Measurements from ENCODE around the gene LAMTOR4.

Gene LAMTOR4

GRCh38 chr7:100148559-100149328 is at the start of gene LAMTOR4:
Gene LAMTOR4 (plus strand): TSS chr7:100148918. CDS start chr7:100148973, 55 bp downstream.
- DNase-seq (ENCODE audit: low read depth in 2 of 2) = peak; percentile 95 to 97

GRCh38 chr7:100099452-100099851 is 49.3 kb upstream of the LAMTOR4 start:
- DNase-seq (ENCODE audit: low read depth in 2 of 2) = no peak

- DNase-seq (ENCODE audit: low read depth in 2 of 2) = peak; percentile 73 to 86
Observed at GRCh38 chr7:100100420-100101015, 48.2 kb upstream of the LAMTOR4 start.

GRCh38 chr7:100101016-100101862 is 47.5 kb upstream of the LAMTOR4 start, which contains the start of the genes AP4M1 and MCM7:
Gene AP4M1 (plus strand): TSS chr7:100101643. CDS start chr7:100101715, 72 bp downstream.
Gene MCM7 (minus strand): TSS chr7:100101397. CDS start chr7:100101294, 103 bp downstream.
- peak; percentile 96 to 98 for DNase-seq (ENCODE audit: low read depth in 2 of 2)

- DNase-seq (ENCODE audit: low read depth in 2 of 2) = no peak
Observed at GRCh38 chr7:100102950-100103840, 45.5 kb upstream of the LAMTOR4 start.

- DNase-seq (ENCODE audit: low read depth in 2 of 2) = no peak
Observed at GRCh38 chr7:100105534-100105933, 43.2 kb upstream of the LAMTOR4 start.

- DNase-seq (ENCODE audit: low read depth in 2 of 2) = no peak
Observed at GRCh38 chr7:100106633-100107032, 42.1 kb upstream of the LAMTOR4 start.

GRCh38 chr7:100107125-100107737 is 41.5 kb upstream of the LAMTOR4 start:
- DNase-seq (ENCODE audit: low read depth in 2 of 2) = no peak

- DNase-seq (ENCODE audit: low read depth in 2 of 2) = no peak
Observed at GRCh38 chr7:100107890-100108289, 40.8 kb upstream of the LAMTOR4 start.

GRCh38 chr7:100109521-100110163 is 39.1 kb upstream of the LAMTOR4 start:
- DNase-seq (ENCODE audit: low read depth in 2 of 2) = no peak

GRCh38 chr7:100111156-100111555 is 37.6 kb upstream of the LAMTOR4 start:
- no peak for DNase-seq (ENCODE audit: low read depth in 2 of 2)

GRCh38 chr7:100111914-100112313 is 36.8 kb upstream of the LAMTOR4 start:
- DNase-seq (ENCODE audit: low read depth in 2 of 2) = no peak

- DNase-seq (ENCODE audit: low read depth in 2 of 2) = no peak
Observed at GRCh38 chr7:100115026-100115425, 33.7 kb upstream of the LAMTOR4 start.

GRCh38 chr7:100118388-100119071 is 30.2 kb upstream of the LAMTOR4 start:
- no peak for DNase-seq (ENCODE audit: low read depth in 2 of 2)

- peak; percentile 88 to 91 for DNase-seq (ENCODE audit: low read depth in 2 of 2)
Observed at GRCh38 chr7:100119072-100119969, 29.4 kb upstream of the LAMTOR4 start, which contains the start of the genes CNPY4 and TAF6. Gene CNPY4 (plus strand): TSS chr7:100119634. CDS start chr7:100119745, 111 bp downstream. Gene TAF6 (minus strand): TSS chr7:100119358. CDS start chr7:100114209, 5,149 bp downstream.

- DNase-seq (ENCODE audit: low read depth in 2 of 2) = peak in 1 of 2 donors; percentile 50
Observed at GRCh38 chr7:100119970-100120732, 28.6 kb upstream of the LAMTOR4 start.

- no peak for DNase-seq (ENCODE audit: low read depth in 2 of 2)
Observed at GRCh38 chr7:100120733-100121036, 28.0 kb upstream of the LAMTOR4 start.

GRCh38 chr7:100122067-100122466 is 26.7 kb upstream of the LAMTOR4 start:
- DNase-seq (ENCODE audit: low read depth in 2 of 2) = no peak
